Stimulated activated effector memory CD8-positive, alpha-beta T cell treated with anti-CD3 and anti-CD28 coated beads, Interleukin-12 subunit alpha, Interleukin-12 subunit beta, amount 100 ng/mL, for 72 hours (primary cell): Measurements from ENCODE around the gene MACROD1.

Experiments
- ATAC-seq: fragments of 150-1000 bp; cut with Tn5 transposase; 2 replicates; pipeline ENCODE4 v1.10.0; 2021
- DNase-seq, 2 donors: peaks; one replicate each; pipeline ENCODE4 v3.0.0; 2021 to 2022; ENCODE audit warnings: low spot score in 2 of 2
- H3K27ac Mint-ChIP-seq: one replicate; pipeline ENCODE4 v1.8.0; 2022; ENCODE audit warnings: mild to moderate bottlenecking, mixed read lengths
- H3K36me3 Mint-ChIP-seq: one replicate; pipeline ENCODE4 v1.8.0; 2022; ENCODE audit warnings: mild to moderate bottlenecking, mixed read lengths
- H3K4me1 Mint-ChIP-seq: one replicate; pipeline ENCODE4 v1.8.0; 2022; ENCODE audit warnings: mixed read lengths
- H3K4me3 Mint-ChIP-seq: one replicate; pipeline ENCODE4 v1.8.0; 2022; ENCODE audit warnings: mild to moderate bottlenecking, mixed read lengths
- H3K9me3 Mint-ChIP-seq: one replicate; pipeline ENCODE4 v1.8.0; 2022; ENCODE audit warnings: mixed read lengths

Gene MACROD1

GRCh38 chr11:63952570-63952969 is 213.3 kb downstream of the MACROD1 start:
- peak overlapping the region; percentile 85 for H3K27ac Mint-ChIP-seq
- H3K4me1 Mint-ChIP-seq, result peaks cover 32% of the 10 kb centered on the region
- no peaks in the 10 kb centered on the region for H3K9me3 Mint-ChIP-seq
- H3K4me3 Mint-ChIP-seq, result peak overlapping the region; percentile 40
- ATAC-seq, result peak; percentile 3
- peaks cover 75% of the 10 kb centered on the region for H3K36me3 Mint-ChIP-seq
- no peak for DNase-seq

DNA sequence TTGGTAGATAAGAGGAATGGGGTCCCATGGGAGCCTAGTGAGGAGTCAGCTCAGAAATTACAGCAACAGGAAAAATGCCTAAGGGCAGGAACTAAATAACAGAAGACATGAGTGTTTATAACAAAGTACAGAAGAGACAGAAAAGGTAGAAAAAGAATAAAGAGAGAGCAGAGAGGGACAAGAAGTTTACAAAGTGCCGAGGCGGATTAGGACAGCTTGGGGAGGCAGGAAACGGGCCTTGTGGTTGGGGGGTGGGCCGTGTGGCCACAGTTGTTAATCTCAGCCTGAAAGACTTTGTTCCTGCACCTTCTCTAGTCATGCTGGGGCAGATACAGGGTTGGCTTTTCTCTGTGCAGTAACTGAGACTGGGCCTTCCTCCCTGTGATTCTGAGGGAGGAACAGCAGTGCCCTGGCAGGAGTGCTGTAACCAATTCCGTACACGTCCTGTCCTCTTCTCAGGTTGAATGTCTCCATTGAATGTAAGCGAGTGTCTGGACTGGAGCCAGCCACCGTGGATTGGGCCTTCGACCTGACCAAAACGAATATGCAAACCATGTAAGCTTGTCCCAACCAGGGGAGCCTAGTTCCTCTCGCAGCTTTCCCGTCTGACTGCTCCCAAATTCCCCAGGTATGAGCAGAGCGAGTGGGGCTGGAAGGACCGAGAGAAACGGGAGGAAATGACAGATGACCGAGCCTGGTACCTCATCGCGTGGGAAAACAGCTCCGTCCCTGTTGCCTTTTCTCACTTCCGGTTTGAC is 214.0 kb downstream of the MACROD1 start:
- peak overlapping the region; percentile 85 for H3K27ac Mint-ChIP-seq
- ATAC-seq (peak; percentile 91), DNase-seq (peak in 1 of 2 donors; percentile 75)
- H3K36me3 Mint-ChIP-seq, result peaks cover 81% of the 10 kb centered on the region
- H3K4me1 Mint-ChIP-seq, result peaks cover 31% of the 10 kb centered on the region
- H3K4me3 Mint-ChIP-seq, result peak overlapping the region; percentile 40
- H3K9me3 Mint-ChIP-seq, result no peaks in the 10 kb centered on the region
